Keratinocyte (primary cell): Measurements from ENCODE around the gene LRRC4C. TPM values are rescaled to one million over a fixed set of nuclear protein-coding genes. Genes with fewer than 3 reads are reported as not detected.

Source experiments
- DNase-seq: peaks from one replicate; pipeline ENCODE4 v3.0.0-alpha.2; 2011; ENCODE audit warnings: low read depth, missing footprints, low spot score
- FAIRE-seq: peaks from 2 replicates; lab custom pipeline; 2011; peaks lifted over from hg19 to GRCh38; lab: Jason Lieb, UNC
- H2AFZ ChIP-seq: 2 replicates; pipeline ENCODE4 v1.6.0; 2012; ENCODE audit warnings: low read length, control low read depth, inconsistent platforms; ENCODE audit not compliant: control insufficient read depth
- H3K27ac ChIP-seq: 2 replicates; pipeline ENCODE4 v1.5.1; 2011; ENCODE audit warnings: low read length; ENCODE audit not compliant: control insufficient read depth, insufficient read depth
- H3K27me3 ChIP-seq: 3 replicates; pipeline ENCODE4 v1.6.0; 2011; ENCODE audit warnings: low read length; ENCODE audit not compliant: control insufficient read depth, insufficient read depth; ENCODE audit errors: extremely low read depth
- H3K36me3 ChIP-seq, 2 experiments: 2 replicates in 1 of 2; 3 replicates in 1 of 2; pipeline ENCODE4 v1.5.1; 2011; ENCODE audit warnings: low read length in 2 of 2, mild to moderate bottlenecking in 1 of 2; ENCODE audit not compliant: control insufficient read depth in 2 of 2, insufficient read depth in 2 of 2; ENCODE audit errors: extremely low read depth in 1 of 2
- H3K4me1 ChIP-seq: 3 replicates; pipeline ENCODE4 v1.5.1; 2011; ENCODE audit warnings: low read length; ENCODE audit not compliant: control insufficient read depth, insufficient read depth; ENCODE audit errors: extremely low read depth
- H3K4me2 ChIP-seq: 3 replicates; pipeline ENCODE4 v1.6.0; 2011; ENCODE audit warnings: low read depth, low read length; ENCODE audit not compliant: control insufficient read depth, insufficient read depth; ENCODE audit errors: extremely low read depth
- H3K4me3 ChIP-seq, 3 experiments: fragments of 200-600 bp in 1 of 3; sonication (generic) in 1 of 3; 2 replicates in 2 of 3; 3 replicates in 1 of 3; pipeline ENCODE4 v1.5.1; 2011 to 2016; ENCODE audit warnings: low read length in 3 of 3, mild to moderate bottlenecking in 3 of 3, control low read depth in 2 of 3, inconsistent platforms in 1 of 3, low read depth in 1 of 3, mixed read lengths in 1 of 3, mixed run types in 1 of 3, moderate library complexity in 1 of 3; ENCODE audit not compliant: control insufficient read depth in 2 of 3, insufficient read depth in 2 of 3; ENCODE audit errors: extremely low read depth in 1 of 3
- H3K79me2 ChIP-seq: 2 replicates; pipeline ENCODE4 v1.6.0; 2012; ENCODE audit warnings: low read length; ENCODE audit not compliant: control insufficient read depth, insufficient read depth
- H3K9ac ChIP-seq: 3 replicates; pipeline ENCODE4 v1.6.0; 2011; ENCODE audit warnings: low read length; ENCODE audit not compliant: control insufficient read depth, insufficient read depth; ENCODE audit errors: extremely low read depth
- H3K9me1 ChIP-seq: 3 replicates; pipeline ENCODE4 v1.6.0; 2011; ENCODE audit warnings: low read length; ENCODE audit not compliant: control insufficient read depth, insufficient read depth; ENCODE audit errors: extremely low read depth
- H3K9me3 ChIP-seq: 2 replicates; pipeline ENCODE4 v1.5.1; 2012; ENCODE audit warnings: low read depth, low read length; ENCODE audit not compliant: control insufficient read depth
- H4K20me1 ChIP-seq: 3 replicates; pipeline ENCODE4 v1.6.0; 2011; ENCODE audit warnings: low read length; ENCODE audit not compliant: control insufficient read depth, insufficient read depth; ENCODE audit errors: extremely low read depth
- CTCF ChIP-seq, 3 experiments: IDR thresholded peaks in 1 of 3; conservative IDR thresholded peaks in 1 of 3; optimal IDR thresholded peaks in 1 of 3; 2 replicates in 2 of 3; 3 replicates in 1 of 3; pipeline versions ENCODE3 to v1.5.1; 2011; ENCODE audit warnings: low read length in 3 of 3, mild to moderate bottlenecking in 3 of 3, moderate library complexity in 2 of 3, control low read depth in 1 of 3, inconsistent platforms in 1 of 3; ENCODE audit not compliant: insufficient read depth in 2 of 3; ENCODE audit errors: extremely low read depth in 1 of 3
- EZH2 ChIP-seq: IDR thresholded peaks from one replicate; pipeline ENCODE4 v1.6.1; 2012; ENCODE audit warnings: inconsistent platforms, mild to moderate bottlenecking, low read length, moderate library complexity
- dilution Hi-C: fragments of 300-500 bp; cut with MboI; formaldehyde crosslinking; loops from one replicate; pipeline ENCODE4 v1.7.0; 2020; ENCODE audit warnings: low sequenced_read_pairs; ENCODE audit not compliant: extremely low pct_ligation_motif_present
- polyA plus RNA-seq, 5 experiments: library from polyadenylated mRNA; depleted of rRNA in 3 of 5; stranded (reverse) in 3 of 5; stranded (forward) in 1 of 5; unstranded in 1 of 5; fragments of >200 nt; gene quantifications; 1 replicate in 1 of 5; 2 replicates in 3 of 5; 3 replicates in 1 of 5; pipeline versions ENCODE4 v1.2.1 to v1.2.3, GENCODE V29; 2011 to 2012; ENCODE audit warnings: missing spikeins in 2 of 5, low read depth in 1 of 5, low replicate concordance in 1 of 5

LRRC4C gene
- polyA plus RNA-seq, 1 donor (not counting 4 experiments of a cell fraction or from before 2014, with no cell fraction given): not detected

DNA sequence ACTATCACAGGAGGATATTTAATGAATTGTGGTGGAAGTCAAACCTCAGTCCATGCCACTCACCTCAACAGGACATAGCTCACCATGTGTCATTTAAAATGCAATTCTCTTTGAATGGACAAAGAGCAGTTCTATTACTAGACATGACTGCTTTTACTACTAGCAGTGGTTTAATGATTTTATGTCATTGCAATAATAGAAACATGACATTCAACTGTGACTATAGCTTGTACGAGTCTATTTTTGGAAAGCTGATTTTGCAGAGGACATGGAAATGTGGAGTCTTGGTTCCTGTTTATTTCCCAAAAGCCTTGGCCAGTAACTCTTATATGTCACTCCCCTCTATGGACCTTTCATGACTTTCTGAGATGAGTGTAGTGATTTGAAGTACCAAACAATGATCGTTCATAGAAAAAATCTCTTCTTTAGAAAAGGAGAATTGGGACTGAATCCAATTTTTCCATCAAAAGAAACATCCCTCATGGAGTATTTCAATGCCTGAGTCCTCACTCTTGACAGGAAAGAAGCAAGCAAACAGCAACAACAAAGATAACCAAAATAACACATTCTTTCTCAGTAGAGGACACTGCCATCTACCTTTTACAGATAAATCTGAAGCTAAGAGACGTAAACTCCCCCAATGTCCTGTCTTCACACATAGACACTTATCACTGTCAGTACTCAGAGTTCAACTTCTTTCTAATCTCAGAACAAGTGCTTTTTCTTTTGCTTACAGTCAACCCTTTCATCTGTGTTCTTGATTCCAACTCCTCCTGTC, 233.4 kb downstream of the LRRC4C start:
- Histone ChIP-seq H2AFZ (no peak overlapping the region), H3K36me3 (no peaks in the 10 kb centered on the region), H3K27me3 (no peaks in the 10 kb centered on the region), H4K20me1 (no peaks in the 10 kb centered on the region), H3K4me2 (no peak overlapping the region), H3K9me1 (no peaks in the 10 kb centered on the region), H3K27ac (no peak overlapping the region), H3K4me3 (no peak overlapping the region), H3K9ac (no peak overlapping the region), H3K9me3 (no peaks in the 10 kb centered on the region), H3K79me2 (no peaks in the 10 kb centered on the region), H3K4me1 (no peaks in the 10 kb centered on the region)
- TF ChIP-seq EZH2 (no peak), CTCF (optimal IDR thresholded peaks at IDR 0.05 in 1 of 3, IDR thresholded peaks at IDR 0.05 in 1 of 3, conservative IDR thresholded peaks at IDR 0.05 in 1 of 3; ENCODE audit: extremely low read depth in 1 of 3, insufficient read depth in 2 of 3, low read length in 3 of 3) (no peak)
- DNase-seq: no peak
- dilution Hi-C loops: no loop called here
- FAIRE-seq: no peak

DNA sequence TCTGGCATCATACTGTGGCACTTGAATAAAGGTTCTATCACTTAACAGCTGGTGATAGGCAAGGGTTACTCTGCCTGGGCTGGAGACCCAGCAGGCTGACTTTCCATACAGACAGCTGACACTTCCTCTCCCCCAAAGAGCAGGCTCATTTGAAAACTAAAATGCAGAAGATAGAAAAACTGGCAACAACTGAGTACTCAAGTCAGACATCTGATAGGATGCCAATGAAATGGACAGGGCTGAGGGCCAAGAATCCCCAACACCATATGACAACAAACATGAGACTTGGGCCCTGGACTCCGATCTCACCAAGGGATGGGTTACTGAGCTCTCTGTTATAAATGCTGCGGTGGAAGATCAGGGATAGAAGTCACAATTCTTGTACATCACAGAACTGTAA, 237.2 kb downstream of the LRRC4C start:
- Histone ChIP-seq H3K4me3 (no peak overlapping the region), H2AFZ (no peak overlapping the region), H3K9me1 (no peaks in the 10 kb centered on the region), H3K36me3 (no peaks in the 10 kb centered on the region), H3K9me3 (no peaks in the 10 kb centered on the region), H3K27me3 (no peaks in the 10 kb centered on the region), H3K27ac (no peak overlapping the region), H3K4me2 (no peak overlapping the region), H3K9ac (no peak overlapping the region), H3K79me2 (no peaks in the 10 kb centered on the region), H3K4me1 (no peaks in the 10 kb centered on the region), H4K20me1 (no peaks in the 10 kb centered on the region)
- no peak for DNase-seq
- dilution Hi-C loops: no loop called here
- FAIRE-seq: no peak
- TF ChIP-seq EZH2 (no peak), CTCF (optimal IDR thresholded peaks at IDR 0.05 in 1 of 3, IDR thresholded peaks at IDR 0.05 in 1 of 3, conservative IDR thresholded peaks at IDR 0.05 in 1 of 3; ENCODE audit: extremely low read depth in 1 of 3, insufficient read depth in 2 of 3, low read length in 3 of 3) (no peak)
